GM12878 (cell line): ENCODE data around the gene MARCHF11. TPM values are rescaled to one million over a fixed set of nuclear protein-coding genes. Genes with fewer than 3 reads are reported as not detected.

Experiments used
- ATAC-seq: fragments of 200-7000 bp; cut with Tn5 transposase; 3 replicates; pipeline ENCODE4 v1.9.1; 2020; ENCODE audit warnings: mild to moderate bottlenecking, moderate library complexity
- BruUV-seq: library from RNA; stranded (reverse); fragments of 400-500 nt; replicated peaks from 2 replicates; lab custom pipeline; 2021; lab: Mats Ljungman, UMichigan
- CTCF ChIA-PET: fragments of 300-600 bp; sonication (Branson Sonifier 250); formaldehyde crosslinking; extraction: SDS; loops from one replicate; lab custom pipeline; 2021; ENCODE audit warnings: inconsistent platforms; lab: Yijun Ruan, JAX
- POLR2A ChIA-PET: fragments of 350-600 bp; formaldehyde crosslinking; extraction: SDS; loops from one replicate; lab custom pipeline; 2021; ENCODE audit warnings: inconsistent platforms; lab: Charles Lee
- RAD21 ChIA-PET: fragments of 300-600 bp; sonication (Branson Sonifier 250); formaldehyde crosslinking; loops from one replicate; lab custom pipeline; 2023; ENCODE audit warnings: antibody characterized with exemption; ENCODE audit not compliant: unreplicated experiment; lab: Charles Lee
- SMC1A ChIA-PET: fragments of 300-600 bp; sonication (Branson Sonifier 250); formaldehyde crosslinking; loops from one replicate; lab custom pipeline; 2023; ENCODE audit not compliant: unreplicated experiment, uncharacterized antibody; lab: Charles Lee
- DNase-seq: peaks from one replicate; pipeline ENCODE4 v3.0.0-alpha.2; 2011; ENCODE audit warnings: low read depth, low spot score
- FAIRE-seq: peaks from 3 replicates; lab custom pipeline; 2011; peaks lifted over from hg19 to GRCh38; lab: Jason Lieb, UNC
- H2AFZ ChIP-seq: 2 replicates; pipeline ENCODE4 v1.6.0; 2011; ENCODE audit warnings: low read depth, low read length, control low read depth; ENCODE audit not compliant: control insufficient read depth
- H3K27ac ChIP-seq: 2 replicates; pipeline ENCODE4 v1.5.1; 2011; ENCODE audit warnings: control low read depth; ENCODE audit not compliant: control insufficient read depth, insufficient read depth
- H3K27me3 ChIP-seq, 2 experiments: replicated peaks in 1 of 2; 2 replicates each; pipeline versions ENCODE4 v1.6.0 to v1.6.1; 2011; ENCODE audit warnings: low read length in 1 of 2; ENCODE audit not compliant: control insufficient read depth in 2 of 2, insufficient read depth in 2 of 2
- H3K36me3 ChIP-seq, 2 experiments: 2 replicates each; pipeline ENCODE4 v1.5.1; 2011; ENCODE audit warnings: low read length in 1 of 2; ENCODE audit not compliant: control insufficient read depth in 2 of 2, insufficient read depth in 2 of 2
- H3K4me1 ChIP-seq: 2 replicates; pipeline ENCODE4 v1.6.1; 2011; ENCODE audit warnings: mild to moderate bottlenecking, low read length, moderate library complexity, mixed read lengths; ENCODE audit not compliant: control insufficient read depth, insufficient read depth
- H3K4me2 ChIP-seq: 2 replicates; pipeline ENCODE4 v1.6.0; 2011; ENCODE audit warnings: control low read depth; ENCODE audit not compliant: control insufficient read depth, insufficient read depth
- H3K4me3 ChIP-seq: fragments of 200-600 bp; sonication (generic); 2 replicates; pipeline ENCODE4 v1.5.1; 2016
- H3K79me2 ChIP-seq: 2 replicates; pipeline ENCODE4 v1.6.0; 2011; ENCODE audit warnings: low read length; ENCODE audit not compliant: control insufficient read depth, insufficient read depth
- H3K9ac ChIP-seq: 2 replicates; pipeline ENCODE4 v1.8.0; 2011; ENCODE audit warnings: low read length, control low read depth, mixed read lengths; ENCODE audit not compliant: control insufficient read depth, insufficient read depth
- H3K9me3 ChIP-seq: replicated peaks from 3 replicates; pipeline ENCODE4 v1.5.1; 2011; ENCODE audit warnings: mild to moderate bottlenecking, low read length; ENCODE audit not compliant: control insufficient read depth, insufficient read depth
- H4K20me1 ChIP-seq: 2 replicates; pipeline ENCODE4 v1.6.0; 2011; ENCODE audit not compliant: control insufficient read depth, insufficient read depth
- CBX5 ChIP-seq: sonication (generic); IDR thresholded peaks from 2 replicates; pipeline ENCODE4 v1.6.1; 2016; ENCODE audit warnings: low read depth, moderate library complexity, mild to moderate bottlenecking, inconsistent platforms
- KAT2A ChIP-seq: conservative IDR thresholded peaks from 2 replicates; pipeline ENCODE4 v1.6.1; 2011; ENCODE audit warnings: low read depth, low read length; ENCODE audit not compliant: control insufficient read depth
- NFXL1 ChIP-seq: fragments of 450-650 bp; IDR thresholded peaks from 2 replicates; pipeline ENCODE4 v1.6.1; 2017; ENCODE audit warnings: antibody characterized with exemption, mild to moderate bottlenecking, borderline replicate concordance
- NFYB ChIP-seq: IDR thresholded peaks from 2 replicates; pipeline ENCODE4 v1.6.1; 2011; ENCODE audit warnings: low read depth, mild to moderate bottlenecking, low read length, improper control_type of control experiment, moderate library complexity; ENCODE audit not compliant: insufficient read depth
- PKNOX1 ChIP-seq: fragments of 450-650 bp; IDR thresholded peaks from 2 replicates; pipeline ENCODE4 v1.6.1; 2016; ENCODE audit warnings: mild to moderate bottlenecking
- PRDM15 ChIP-seq: fragments of 450-650 bp; formaldehyde crosslinking; IDR thresholded peaks from 2 replicates; pipeline ENCODE4 v1.4.0; 2020; ENCODE audit warnings: mild to moderate bottlenecking, moderate library complexity
- RAD21 ChIP-seq: IDR thresholded peaks from 2 replicates; pipeline ENCODE4 v1.6.1; 2011; ENCODE audit warnings: mild to moderate bottlenecking, low read depth, low read length, moderate library complexity; ENCODE audit not compliant: insufficient read depth
- REST ChIP-seq: IDR thresholded peaks from 2 replicates; pipeline ENCODE4 v1.6.1; 2012; ENCODE audit warnings: mild to moderate bottlenecking, low read depth, low read length
- SKIL ChIP-seq: fragments of 450-650 bp; IDR thresholded peaks from 2 replicates; pipeline ENCODE4 v1.6.1; 2017; ENCODE audit warnings: mild to moderate bottlenecking, low read depth, inconsistent platforms; ENCODE audit not compliant: poor library complexity, severe bottlenecking
- TARDBP ChIP-seq: IDR thresholded peaks from 2 replicates; pipeline ENCODE4 v1.6.1; 2016; ENCODE audit warnings: borderline replicate concordance
- USF2 ChIP-seq: IDR thresholded peaks from 2 replicates; pipeline ENCODE4 v1.6.1; 2011; ENCODE audit warnings: low read depth, low read length, improper control_type of control experiment, borderline replicate concordance
- WGBS: methylation state at CpG from one replicate; pipeline ENCODE4 v1.1.6; 2016; ENCODE audit warnings: low lambda C conversion rate; ENCODE audit not compliant: insufficient replicate concordance, insufficient coverage; ENCODE audit errors: missing lambda C conversion rate; 5-methylcytosine and 5-hydroxymethylcytosine counted together
- in situ Hi-C: fragments of 300-500 bp; cut with MboI; formaldehyde crosslinking; loops from 9 replicates; pipeline ENCODE4 v1.14.3; 2018; ENCODE audit warnings: mixed read lengths
- intact Hi-C: fragments of 100-400 bp; cut with micrococcal nuclease; formaldehyde crosslinking; loops from one replicate; pipeline ENCODE4 v1.14.2; 2022; ENCODE audit not compliant: unreplicated experiment
- polyA plus RNA-seq, 11 experiments: library from polyadenylated mRNA; depleted of rRNA in 4 of 11; unstranded in 6 of 11; stranded (reverse) in 5 of 11; fragments of >200 nt; fragmentation: Nextera tagmentation in 4 of 11; fragmentation: Illumina TruSeq in 1 of 11; extraction: Ambion mirVana in 4 of 11; extraction: Trizol in 1 of 11; gene quantifications; 1 replicate in 1 of 11; 2 replicates in 10 of 11; pipeline versions ENCODE4 v1.2.1 to v1.2.3, GENCODE V29; 2011 to 2016; ENCODE audit warnings: inconsistent platforms in 2 of 11, missing spikeins in 2 of 11, low read depth in 1 of 11
- total RNA-seq, 4 experiments: library from RNA; depleted of rRNA in 3 of 4; stranded (reverse); fragments of >200 nt in 3 of 4; fragmentation: Illumina TruSeq in 1 of 4; extraction: Trizol in 1 of 4; gene quantifications; 2 replicates each; pipeline versions ENCODE4 v1.2.1 to v1.2.3, GENCODE V29; 2013 to 2021

The MARCHF11 gene
- total and polyA plus RNA-seq, 10 of the 15 experiments (the other 5 are each of a cell fraction or from before 2014, with no cell fraction given) = 0.26 TPM; not detected in 9

- no peak for TF ChIP-seq TARDBP
- no peak for TF ChIP-seq SKIL
Measured at GRCh38 chr5:16131878-16132277, 47.7 kb downstream of the MARCHF11 start (continued).

GRCh38 chr5:16128944-16129343, 50.6 kb downstream of the MARCHF11 start:
- ChIA-PET RAD21 (no interaction called here), SMC1A (no interaction called here), CTCF (no interaction called here), POLR2A (no interaction called here)
- no peaks in the 10 kb centered on the region for H3K4me1 ChIP-seq
- H4K20me1 ChIP-seq = no peaks in the 10 kb centered on the region
- no peaks in the 10 kb centered on the region for H3K79me2 ChIP-seq
- BruUV-seq = no TSS peak
- no peak for DNase-seq
- H3K4me2 ChIP-seq = no peak overlapping the region
- ATAC-seq = no peak
- no peak for FAIRE-seq
- no peak overlapping the region for H3K9ac ChIP-seq
- no peaks in the 10 kb centered on the region for H3K9me3 ChIP-seq
- H3K36me3 ChIP-seq = no peaks in the 10 kb centered on the region
- intact Hi-C loops = no loop called here
- no peaks in the 10 kb centered on the region for H3K27me3 ChIP-seq
- in situ Hi-C loops = no loop called here
- H3K27ac ChIP-seq = no peak overlapping the region
- no peak overlapping the region for H3K4me3 ChIP-seq
- 34% methylated on average over 5 of the region's 5 CpGs for WGBS
- H2AFZ ChIP-seq = no peak overlapping the region
- TF ChIP-seq PKNOX1 = no peak
- no peak for TF ChIP-seq CBX5
- no peak for TF ChIP-seq PRDM15 (CRISPR knock-in tag)
- TF ChIP-seq USF2 = no peak
- TF ChIP-seq REST = no peak
- no peak for TF ChIP-seq RAD21
- no peak for TF ChIP-seq NFXL1
- no peak for TF ChIP-seq NFYB
- TF ChIP-seq KAT2A = no peak
